Glutamatergic neuron (in vitro differentiated cells): Measurements from ENCODE around the gene EVC. TPM values are rescaled to one million over a fixed set of nuclear protein-coding genes. Genes with fewer than 3 reads are reported as not detected.

Experiments
- DNase-seq: peaks from one replicate; pipeline ENCODE4 v3.0.0; 2022
- H3K27ac Mint-ChIP-seq: one replicate; pipeline ENCODE4 v1.8.0; 2020; ENCODE audit warnings: mild to moderate bottlenecking, mixed read lengths, inconsistent platforms; ENCODE audit not compliant: unreplicated experiment
- H3K27me3 Mint-ChIP-seq: one replicate; pipeline ENCODE4 v1.8.0; 2020; ENCODE audit warnings: mild to moderate bottlenecking, moderate library complexity, mixed read lengths, inconsistent platforms; ENCODE audit not compliant: unreplicated experiment
- H3K36me3 Mint-ChIP-seq: one replicate; pipeline ENCODE4 v1.8.0; 2020; ENCODE audit warnings: mild to moderate bottlenecking, mixed read lengths, inconsistent platforms; ENCODE audit not compliant: unreplicated experiment
- H3K4me1 Mint-ChIP-seq: one replicate; pipeline ENCODE4 v1.8.0; 2020; ENCODE audit warnings: mild to moderate bottlenecking, low read depth, mixed read lengths, inconsistent platforms; ENCODE audit not compliant: unreplicated experiment
- H3K4me3 Mint-ChIP-seq: one replicate; pipeline ENCODE4 v1.8.0; 2020; ENCODE audit warnings: mild to moderate bottlenecking, mixed read lengths, inconsistent platforms; ENCODE audit not compliant: unreplicated experiment
- H3K9me3 Mint-ChIP-seq: one replicate; pipeline ENCODE4 v1.8.0; 2020; ENCODE audit warnings: mild to moderate bottlenecking, moderate library complexity, mixed read lengths, inconsistent platforms; ENCODE audit not compliant: unreplicated experiment
- CTCF ChIP-seq: fragments of 200-600 bp; sonication (generic); IDR thresholded peaks from one replicate; pipeline ENCODE4 v1.5.0; 2021; ENCODE audit not compliant: partially characterized antibody, unreplicated experiment
- total RNA-seq: library from RNA; stranded (reverse); fragmentation: NEBNext Ultra II Directional; extraction: Animal tissue kit (Norgen Biotek cat#: 25700); gene quantifications from one replicate; pipeline ENCODE4 v1.2.1, GENCODE V29; 2021; ENCODE audit not compliant: unreplicated experiment

Gene EVC
- total RNA-seq, 1 donor from 2014 or later = 6.7 TPM

DNA sequence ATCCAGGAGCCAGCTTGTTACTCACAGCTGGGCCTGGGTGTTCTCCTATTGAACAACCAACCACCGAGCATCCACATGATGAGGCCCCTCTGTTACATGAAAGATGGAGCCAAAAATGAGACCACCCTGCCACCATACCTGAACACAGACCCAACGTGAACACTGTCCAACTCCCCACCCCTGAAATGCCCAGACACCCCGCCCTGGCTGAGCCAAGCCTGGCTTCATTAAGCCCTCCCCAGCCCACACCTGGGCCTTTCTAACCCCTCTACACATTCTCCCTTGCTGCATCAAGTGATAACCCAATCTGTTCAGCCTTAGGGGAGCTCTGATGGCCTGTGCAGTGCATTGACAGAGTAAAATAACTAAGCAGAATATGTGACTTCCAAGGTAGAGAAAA, 80.7 kb downstream of the EVC start:
- no peak for DNase-seq
- H3K4me1 Mint-ChIP-seq = peaks cover 4% of the 10 kb centered on the region
- no peak overlapping the region for H3K27ac Mint-ChIP-seq

GRCh38 chr4:5793514-5793913, 82.5 kb downstream of the EVC start:
- peaks cover 4% of the 10 kb centered on the region for H3K9me3 Mint-ChIP-seq
- H3K4me3 Mint-ChIP-seq = no peak overlapping the region
- H3K36me3 Mint-ChIP-seq = peaks cover 8% of the 10 kb centered on the region
- H3K27me3 Mint-ChIP-seq = peaks cover 2% of the 10 kb centered on the region
- no peak overlapping the region for H3K27ac Mint-ChIP-seq
- DNase-seq = no peak
- H3K4me1 Mint-ChIP-seq = peaks cover 4% of the 10 kb centered on the region
- no peak for TF ChIP-seq CTCF

More for the DNA sequence above, 80.7 kb downstream of the EVC start:
- Mint-ChIP-seq H3K27me3 (peaks cover 2% of the 10 kb centered on the region), H3K4me3 (no peak overlapping the region), H3K36me3 (peaks cover 21% of the 10 kb centered on the region), H3K9me3 (peaks cover 4% of the 10 kb centered on the region)
- TF ChIP-seq CTCF = no peak

DNA sequence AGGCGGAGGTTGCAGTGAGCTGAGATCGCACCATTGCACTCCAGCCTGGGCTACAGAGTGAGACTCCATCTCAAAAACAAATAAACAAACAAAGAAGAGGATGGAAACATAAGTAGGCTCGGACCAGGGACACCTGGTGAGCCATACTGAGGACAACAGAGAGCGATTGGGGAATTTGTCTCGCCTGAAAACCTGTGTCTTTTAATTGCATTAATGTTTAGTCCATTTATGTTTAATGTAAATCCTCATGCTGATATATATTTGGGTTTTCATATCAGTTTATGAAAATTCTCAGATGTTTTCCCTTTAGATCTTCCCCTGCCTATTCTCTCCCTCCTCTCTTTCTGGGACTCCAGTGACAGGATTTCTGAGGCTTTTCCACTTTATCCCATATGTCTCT, 84.6 kb downstream of the EVC start:
- peaks cover 1% of the 10 kb centered on the region for H3K9me3 Mint-ChIP-seq
- DNase-seq = no peak
- no peak for TF ChIP-seq CTCF
- no peaks in the 10 kb centered on the region for H3K4me1 Mint-ChIP-seq
- H3K27me3 Mint-ChIP-seq = peaks cover 7% of the 10 kb centered on the region
- no peak overlapping the region for H3K27ac Mint-ChIP-seq
- H3K36me3 Mint-ChIP-seq = peaks cover 6% of the 10 kb centered on the region
- no peak overlapping the region for H3K4me3 Mint-ChIP-seq

- no peak overlapping the region for H3K4me3 Mint-ChIP-seq
Observed at GRCh38 chr4:5796976-5797375, 86.0 kb downstream of the EVC start.

DNA sequence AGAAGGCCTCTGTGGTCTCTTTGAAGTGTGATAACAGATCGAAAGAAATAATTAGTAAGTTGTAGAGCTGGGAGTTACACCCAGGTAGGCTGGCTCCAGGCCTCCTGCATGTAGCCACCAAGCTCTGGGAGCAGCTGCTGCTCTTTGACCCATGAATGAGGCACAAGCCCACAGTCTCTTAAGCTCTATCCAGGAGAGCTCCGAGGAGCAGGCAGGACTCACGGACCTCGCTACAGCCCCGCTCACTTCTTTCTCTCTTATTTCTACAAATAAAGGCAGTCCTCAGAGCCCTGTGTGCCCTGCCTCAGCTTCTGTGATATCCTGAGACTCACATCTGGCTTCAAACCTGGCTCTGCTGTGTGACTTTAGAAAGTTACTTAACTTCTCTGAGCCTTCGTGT, 86.9 kb downstream of the EVC start:
- no peak for TF ChIP-seq CTCF
- H3K4me1 Mint-ChIP-seq = no peaks in the 10 kb centered on the region
- peaks cover 7% of the 10 kb centered on the region for H3K27me3 Mint-ChIP-seq
- no peak overlapping the region for H3K27ac Mint-ChIP-seq
- DNase-seq = no peak
- H3K4me3 Mint-ChIP-seq = no peak overlapping the region
- peaks cover 6% of the 10 kb centered on the region for H3K36me3 Mint-ChIP-seq
- peaks cover 4% of the 10 kb centered on the region for H3K9me3 Mint-ChIP-seq

More at GRCh38 chr4:5796976-5797375, 86.0 kb downstream of the EVC start:
- Mint-ChIP-seq H3K4me1 (no peaks in the 10 kb centered on the region), H3K36me3 (peaks cover 6% of the 10 kb centered on the region), H3K27me3 (peaks cover 7% of the 10 kb centered on the region), H3K9me3 (peaks cover 4% of the 10 kb centered on the region), H3K27ac (no peak overlapping the region)
- no peak for DNase-seq
- no peak for TF ChIP-seq CTCF
